CD4-positive, alpha-beta T cell treated with Interleukin-12 subunit alpha and Interleukin-12 subunit beta, for 1 hour (primary cell): ENCODE results near the gene SLC22A5.

Experiments used
- DNase-seq: peaks from one replicate; pipeline ENCODE4 v3.0.0-alpha.2; 2020

The SLC22A5 gene

DNA sequence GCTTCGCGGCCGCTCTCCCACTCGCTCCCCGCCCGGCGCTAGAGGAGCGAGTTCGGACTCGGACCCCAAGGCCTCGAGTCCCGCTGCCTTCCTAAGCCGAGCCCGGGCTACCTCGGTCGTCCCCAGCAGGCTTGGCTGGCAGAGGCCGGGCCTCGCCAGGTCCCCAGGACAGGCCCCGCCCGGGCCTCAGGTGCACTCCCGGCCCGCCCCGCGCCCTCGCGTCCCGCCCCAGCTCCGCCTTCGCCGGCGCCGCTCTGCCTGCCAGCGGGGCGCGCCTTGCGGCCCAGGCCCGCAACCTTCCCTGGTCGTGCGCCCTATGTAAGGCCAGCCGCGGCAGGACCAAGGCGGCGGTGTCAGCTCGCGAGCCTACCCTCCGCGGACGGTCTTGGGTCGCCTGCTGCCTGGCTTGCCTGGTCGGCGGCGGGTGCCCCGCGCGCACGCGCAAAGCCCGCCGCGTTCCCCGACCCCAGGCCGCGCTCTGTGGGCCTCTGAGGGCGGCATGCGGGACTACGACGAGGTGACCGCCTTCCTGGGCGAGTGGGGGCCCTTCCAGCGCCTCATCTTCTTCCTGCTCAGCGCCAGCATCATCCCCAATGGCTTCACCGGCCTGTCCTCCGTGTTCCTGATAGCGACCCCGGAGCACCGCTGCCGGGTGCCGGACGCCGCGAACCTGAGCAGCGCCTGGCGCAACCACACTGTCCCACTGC, at the start of gene SLC22A5:
TSS of gene SLC22A5 (plus strand) at position 237 of the 707 bp plus-strand sequence. CDS start at position 500, 263 bp downstream.
- peak; percentile 70 for DNase-seq

DNA sequence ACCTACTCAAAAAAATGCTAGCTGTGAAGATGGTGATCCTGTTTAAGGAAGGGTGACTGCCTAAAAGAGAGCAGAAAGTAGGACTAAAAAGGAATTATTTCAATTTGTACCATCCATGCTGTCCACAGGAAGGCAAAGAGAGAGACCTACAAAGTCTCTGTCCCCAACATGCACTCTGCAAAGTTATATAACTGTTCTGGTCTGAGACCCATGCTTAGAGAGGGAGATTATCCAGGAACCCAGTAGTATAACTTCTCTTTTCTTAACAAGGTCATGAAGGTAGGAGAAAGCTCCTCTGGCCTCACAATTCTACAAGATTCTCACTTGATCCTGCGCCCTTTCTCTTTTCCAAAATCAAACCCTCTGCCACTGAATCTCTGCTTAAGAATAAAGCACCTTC, 49.5 kb upstream of the SLC22A5 start:
- no peak for DNase-seq

DNA sequence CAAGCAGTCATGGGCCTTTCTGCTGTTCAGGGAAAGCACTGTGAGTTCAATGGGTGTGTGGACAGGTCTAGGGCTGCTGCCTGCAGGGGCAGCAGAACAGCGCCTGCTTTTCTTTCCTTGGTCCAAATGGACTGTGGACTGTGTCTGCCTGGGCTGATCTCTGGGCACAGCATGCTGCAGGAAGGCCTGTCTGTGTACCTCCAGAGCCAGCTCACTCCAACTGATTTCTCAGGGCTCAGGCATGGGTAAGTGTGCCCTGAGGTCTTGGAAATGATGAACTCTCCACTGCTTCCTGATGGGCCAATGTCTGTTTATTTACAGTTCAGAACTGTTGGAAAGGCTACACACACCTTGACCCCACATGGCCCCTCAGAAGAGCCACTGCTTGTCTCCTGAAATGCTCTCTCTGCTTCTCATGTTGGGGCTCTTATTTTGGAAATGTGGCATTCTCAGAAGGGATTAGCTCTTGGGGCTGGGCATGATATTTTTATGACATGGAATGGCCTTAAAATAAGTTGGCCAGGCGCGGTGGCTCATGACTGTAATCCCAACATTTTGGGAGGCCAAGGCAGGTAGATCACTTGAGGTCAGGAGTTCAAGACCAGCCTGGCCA, 48.3 kb upstream of the SLC22A5 start:
- no peak for DNase-seq

GRCh38 chr5:132322266-132322665, 47.2 kb upstream of the SLC22A5 start:
- DNase-seq, result no peak

- no peak for DNase-seq
Measured at GRCh38 chr5:132323202-132323601, 46.3 kb upstream of the SLC22A5 start.

- no peak for DNase-seq
Measured at GRCh38 chr5:132325691-132326090, 43.8 kb upstream of the SLC22A5 start.

- DNase-seq, result no peak
Measured at GRCh38 chr5:132327252-132327955, 42.1 kb upstream of the SLC22A5 start.

GRCh38 chr5:132334812-132335211, 34.7 kb upstream of the SLC22A5 start:
- DNase-seq, result no peak

- no peak for DNase-seq
Measured at GRCh38 chr5:132335402-132335801, 34.1 kb upstream of the SLC22A5 start.

DNA sequence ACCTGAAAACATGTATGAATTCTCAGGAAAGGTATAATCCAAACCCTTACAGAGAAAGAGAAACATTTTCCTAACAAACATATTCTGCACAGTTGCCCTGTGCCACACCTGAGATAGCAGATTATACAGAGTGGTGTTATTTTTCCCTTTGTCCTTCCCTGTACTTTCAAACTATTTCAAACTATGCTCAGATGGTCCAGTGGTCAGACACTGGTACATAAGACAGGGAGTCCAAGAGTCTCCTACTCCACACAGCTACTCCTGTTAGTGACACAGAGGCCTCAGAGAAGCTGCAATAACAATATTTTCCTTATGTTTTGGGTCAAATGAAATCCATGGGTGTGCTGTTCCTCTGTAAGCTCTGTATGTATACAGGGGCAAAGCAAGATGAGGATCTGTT, 30.0 kb upstream of the SLC22A5 start:
- DNase-seq, result no peak

DNA sequence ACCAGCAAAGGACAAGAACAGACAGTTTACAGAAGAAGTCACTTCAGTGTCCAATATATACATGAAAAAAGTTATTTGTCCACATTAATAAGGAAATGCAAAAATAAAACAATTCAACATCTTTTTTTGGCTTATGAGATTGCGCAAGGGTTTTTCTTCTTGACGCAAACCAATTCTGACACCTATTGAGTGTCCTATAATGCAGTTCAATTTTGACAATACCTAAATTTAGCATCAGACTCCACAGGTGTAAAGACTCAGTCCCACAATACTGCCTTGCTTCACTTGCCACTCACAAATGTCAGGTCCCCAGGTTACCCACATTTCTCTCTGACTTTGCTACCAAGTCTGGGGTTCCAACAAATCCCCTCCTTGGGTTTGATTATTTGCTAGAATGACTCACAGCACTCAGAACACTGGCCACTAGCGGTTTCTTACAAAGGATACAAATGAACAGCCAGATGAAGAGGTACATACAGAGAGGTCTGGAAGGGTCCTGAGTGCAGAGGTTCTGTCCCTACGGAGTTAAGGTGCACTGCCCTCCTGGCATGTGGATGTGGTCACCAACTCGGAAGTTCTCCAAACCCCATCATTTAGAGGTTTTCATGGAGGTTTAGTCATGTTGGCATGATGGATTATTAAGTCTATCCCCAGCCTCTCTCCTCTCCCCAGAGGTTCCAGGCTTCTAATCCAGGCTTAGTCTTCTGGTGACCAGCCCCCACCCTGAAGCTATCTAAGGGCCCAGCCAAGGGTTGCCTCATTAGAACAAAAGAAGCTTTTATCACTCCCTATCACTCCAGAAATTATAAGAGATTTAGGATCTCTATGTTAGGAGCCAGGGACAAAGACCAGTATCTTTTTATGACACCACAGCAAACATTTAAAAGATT, 27.0 kb upstream of the SLC22A5 start:
- DNase-seq, result no peak

DNA sequence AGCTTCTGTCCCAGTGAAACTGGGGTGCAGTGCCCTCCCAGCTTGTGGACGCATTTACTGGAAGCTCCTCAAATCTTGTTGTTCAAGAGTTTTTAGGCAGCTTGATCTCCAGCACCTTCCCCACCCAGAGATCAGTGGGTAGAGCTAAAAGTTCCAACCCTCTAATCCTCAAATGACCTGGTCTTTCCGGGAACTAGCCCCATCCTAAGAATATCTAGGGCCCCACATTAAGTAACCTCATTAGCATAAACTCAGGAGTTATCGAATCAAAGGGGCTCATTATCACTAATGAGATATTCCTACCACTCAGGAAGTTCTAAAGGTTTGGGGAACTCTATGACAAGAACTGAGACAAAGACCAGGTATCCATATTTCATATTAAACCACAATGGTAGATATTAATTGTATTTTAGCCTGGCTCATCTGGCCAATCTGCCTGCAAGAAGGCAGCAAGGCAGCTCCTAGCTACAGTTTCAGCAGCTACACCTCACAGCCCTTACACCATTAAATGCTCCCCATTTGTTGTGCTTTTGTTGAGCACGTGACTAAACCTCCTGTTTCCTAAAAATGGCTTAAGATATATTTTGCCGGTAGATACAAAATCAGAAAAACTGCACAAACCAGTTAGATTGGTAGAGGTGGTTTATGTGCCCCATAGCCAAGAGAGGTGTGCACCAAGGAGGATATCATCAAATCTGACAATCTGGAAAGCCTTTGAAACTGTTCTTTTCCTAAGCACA, 24.6 kb upstream of the SLC22A5 start:
- DNase-seq, result no peak

GRCh38 chr5:132353486-132353995, 16.0 kb upstream of the SLC22A5 start:
- DNase-seq, result no peak

- no peak for DNase-seq
Measured at GRCh38 chr5:132354381-132355139, 14.9 kb upstream of the SLC22A5 start.

- no peak for DNase-seq
Measured at GRCh38 chr5:132355140-132355765, 14.3 kb upstream of the SLC22A5 start.

DNA sequence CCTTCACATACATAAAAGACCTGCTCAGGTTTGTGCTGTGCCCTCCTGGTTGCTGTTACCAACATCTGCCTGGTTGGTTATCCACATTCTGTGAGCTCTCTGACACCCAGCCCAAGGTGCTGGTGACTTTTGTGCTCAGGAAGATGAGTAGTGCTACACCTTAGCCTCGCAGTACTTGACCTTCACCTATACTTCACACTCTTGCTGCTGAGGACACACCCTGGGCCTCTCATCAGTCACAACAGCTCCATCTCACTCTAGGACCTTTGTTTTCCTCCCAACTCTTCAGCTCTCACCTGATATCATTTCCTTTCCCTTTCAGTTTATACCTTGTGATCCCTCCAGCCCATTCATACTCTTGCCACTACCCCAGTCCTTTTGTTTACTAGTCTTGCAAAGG, 10.7 kb upstream of the SLC22A5 start:
- DNase-seq, result no peak

DNA sequence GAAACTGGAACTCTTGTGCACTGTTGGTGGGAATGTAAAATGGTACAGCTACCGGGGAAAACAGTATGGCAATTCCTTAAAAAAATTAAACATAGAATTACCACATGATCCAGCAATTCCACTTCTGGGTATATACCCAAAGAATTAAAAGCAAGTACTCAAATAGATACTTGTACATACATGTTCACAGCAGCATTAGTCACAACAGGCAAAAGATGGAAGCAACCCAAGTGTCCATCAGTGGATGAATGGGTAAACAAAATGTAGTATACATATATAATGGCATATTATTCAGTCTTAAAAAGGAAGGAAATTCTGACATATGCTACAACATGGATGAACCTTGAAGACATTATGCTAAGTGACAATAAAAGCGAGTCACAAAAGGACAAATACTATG, 7.4 kb upstream of the SLC22A5 start:
- no peak for DNase-seq

- no peak for DNase-seq
Measured at GRCh38 chr5:132363431-132364112, 5.9 kb upstream of the SLC22A5 start.

GRCh38 chr5:132364319-132364718, 5.2 kb upstream of the SLC22A5 start:
- no peak for DNase-seq

GRCh38 chr5:132365213-132365612, 4.3 kb upstream of the SLC22A5 start:
- no peak for DNase-seq
